ENCODE measurements around the gene ATP13A3. TPM values are rescaled to one million over a fixed set of nuclear protein-coding genes. Genes with fewer than 3 reads are reported as not detected.
A peak's percentile ranks its signal among the peaks of the same experiment; 100 is the strongest.

ATP13A3 gene
- total and polyA plus RNA-seq, 10 donors = 10.3 to 142 (median 81.6) TPM

GRCh38 chr3:194375473-194376240 lies 111.1 kb downstream of the ATP13A3 start:
- DNase-seq = no peak
- TF ChIP-seq POLR2AphosphoS5 (IDR thresholded peaks at IDR 0.05) (no peak), POLR2A (IDR thresholded peaks at IDR 0.05) (no peak), CTCF (IDR thresholded peaks at IDR 0.05 in 8 of 11, conservative IDR thresholded peaks at IDR 0.05 in 3 of 11) (no peak)
- WGBS, 5 donors = 53 to 70% (median 60%) methylated on average over 15 of the region's 15 CpGs

GRCh38 chr3:194374935-194375334 lies 111.9 kb downstream of the ATP13A3 start:
- Histone ChIP-seq H3K4me3 (no peak overlapping the region), H3K36me3 (no peaks in the 10 kb centered on the region), H3K4me1 (peaks cover 0 to 4% (median 0%) of the 10 kb centered on the region in 6 donors), H3K27me3 (replicated peaks in 1 of 7) (peaks cover 0 to 54% (median 0%) of the 10 kb centered on the region in 7 donors), H3K27ac (no peak overlapping the region), H3K9me3 (no peaks in the 10 kb centered on the region)
- TF ChIP-seq POLR2A (IDR thresholded peaks at IDR 0.05) (no peak), POLR2AphosphoS5 (IDR thresholded peaks at IDR 0.05) (no peak), CTCF (IDR thresholded peaks at IDR 0.05 in 8 of 11, conservative IDR thresholded peaks at IDR 0.05 in 3 of 11) (no peak)
- 78 to 96% (median 93%) methylated on average over 10 of the region's 10 CpGs for WGBS, 5 donors
- intact Hi-C loops (cut with DNase I; ENCODE audit: low total_unique reads) = no loop called here
- no peak for DNase-seq

More at GRCh38 chr3:194375473-194376240, 111.1 kb downstream of the ATP13A3 start:
- H3K9me3 ChIP-seq = no peaks in the 10 kb centered on the region
- H3K4me3 ChIP-seq = peak overlapping the region in 1 of 8 donors; percentile 16
- H3K4me1 ChIP-seq = peaks cover 0 to 4% (median 0%) of the 10 kb centered on the region in 6 donors
- peaks cover 0 to 55% (median 0%) of the 10 kb centered on the region in 7 donors for H3K27me3 ChIP-seq (replicated peaks in 1 of 7)
- H3K27ac ChIP-seq = no peak overlapping the region
- intact Hi-C loops (cut with DNase I; ENCODE audit: low total_unique reads) = no loop called here
- H3K36me3 ChIP-seq = no peaks in the 10 kb centered on the region

- intact Hi-C loops (cut with DNase I; ENCODE audit: low total_unique reads) = no loop called here
- TF ChIP-seq CTCF (IDR thresholded peaks at IDR 0.05 in 8 of 11, conservative IDR thresholded peaks at IDR 0.05 in 3 of 11) = no peak
- no peak for TF ChIP-seq POLR2A (IDR thresholded peaks at IDR 0.05)
- TF ChIP-seq POLR2AphosphoS5 (IDR thresholded peaks at IDR 0.05) = no peak
- Histone ChIP-seq H3K27ac (no peak overlapping the region), H3K4me1 (peaks cover 0 to 4% (median 0%) of the 10 kb centered on the region in 6 donors), H3K36me3 (no peaks in the 10 kb centered on the region), H3K9me3 (no peaks in the 10 kb centered on the region), H3K27me3 (replicated peaks in 1 of 7) (peaks cover 0 to 54% (median 0%) of the 10 kb centered on the region in 7 donors), H3K4me3 (no peak overlapping the region)
- 73 to 81% (median 76%) methylated on average over 7 to 8 of the region's 8 CpGs for WGBS, 5 donors
- no peak for DNase-seq
Measured at GRCh38 chr3:194373899-194374298, 112.9 kb downstream of the ATP13A3 start.

- 86 to 95% (median 92%) methylated on average over 13 to 14 of the region's 14 CpGs for WGBS, 5 donors
- H3K36me3 ChIP-seq = no peaks in the 10 kb centered on the region
- H3K4me3 ChIP-seq = no peak overlapping the region
- H3K9me3 ChIP-seq = no peaks in the 10 kb centered on the region
- peaks cover 0 to 54% (median 0%) of the 10 kb centered on the region in 7 donors for H3K27me3 ChIP-seq (replicated peaks in 1 of 7)
- DNase-seq = no peak
- no peak overlapping the region for H3K27ac ChIP-seq
- intact Hi-C loops (cut with DNase I; ENCODE audit: low total_unique reads) = no loop called here
- H3K4me1 ChIP-seq = peaks cover 0 to 4% (median 0%) of the 10 kb centered on the region in 6 donors
- no peak for TF ChIP-seq CTCF (IDR thresholded peaks at IDR 0.05 in 8 of 11, conservative IDR thresholded peaks at IDR 0.05 in 3 of 11)
- TF ChIP-seq POLR2AphosphoS5 (IDR thresholded peaks at IDR 0.05) = no peak
- no peak for TF ChIP-seq POLR2A (IDR thresholded peaks at IDR 0.05)
Measured at GRCh38 chr3:194373028-194373427, 113.8 kb downstream of the ATP13A3 start.

Data from spleen (tissue), 11 donors.